Adrenal gland (tissue), 12 donors: ENCODE data around the gene SRC. TPM values are rescaled to one million over a fixed set of nuclear protein-coding genes. Genes with fewer than 3 reads are reported as not detected.
A peak's percentile ranks its signal among the peaks of the same experiment; 100 is the strongest.

Experiments
- DNase-seq, 7 donors: peaks; one replicate each; pipeline ENCODE4 v3.0.0-alpha.2; 2019 to 2020
- H3K27ac ChIP-seq, 5 donors: fragments of 200-600 bp; sonication (generic) in 4 of 5; 1 replicate in 3 of 5; 2 replicates in 2 of 5; pipeline versions ENCODE4 v1.5.1 to v1.8.0; 2016 to 2020; ENCODE audit warnings: mild to moderate bottlenecking in 1 of 5
- H3K27me3 ChIP-seq: fragments of 200-600 bp; 2 replicates; pipeline ENCODE4 v1.8.0; 2021
- H3K36me3 ChIP-seq, 2 donors: fragments of 200-600 bp; replicated peaks in 1 of 2; 1 replicate in 1 of 2; 2 replicates in 1 of 2; pipeline versions ENCODE4 v1.5.1 to v1.8.0; 2018 to 2022
- H3K4me1 ChIP-seq, 2 donors: fragments of 200-600 bp; replicated peaks in 1 of 2; 1 replicate in 1 of 2; 2 replicates in 1 of 2; pipeline versions ENCODE4 v1.5.1 to v1.8.0; 2018 to 2021
- H3K4me3 ChIP-seq, 4 donors: fragments of 200-600 bp; sonication (generic) in 3 of 4; one replicate each; pipeline ENCODE4 v1.5.1; 2016 to 2018
- H3K9me3 ChIP-seq, 3 donors: fragments of 200-600 bp; sonication (generic) in 1 of 3; replicated peaks in 1 of 3; 1 replicate in 2 of 3; 2 replicates in 1 of 3; pipeline versions ENCODE4 v1.5.1 to v1.8.0; 2016 to 2021
- POLR2A ChIP-seq, 2 donors: fragments of 450-650 bp; IDR thresholded peaks; one replicate each; pipeline ENCODE4 v1.6.1; 2017; ENCODE audit warnings: antibody characterized with exemption in 2 of 2, mild to moderate bottlenecking in 2 of 2, moderate library complexity in 1 of 2
- WGBS, 4 donors: extraction: QIAGEN DNeasy Blood & Tissue Kit in 2 of 4; methylation state at CpG; one replicate each; pipeline versions ENCODE4 v1.1.5 to v1.1.7; 2013 to 2017; 5-methylcytosine and 5-hydroxymethylcytosine counted together
- intact Hi-C, 2 donors: fragments of 100-400 bp; cut with DNase I; formaldehyde crosslinking; loops; one replicate each; pipeline versions ENCODE4 v1.14.1 to v1.15.0; 2022 to 2023
- polyA plus RNA-seq, 3 donors: library from polyadenylated mRNA; stranded (reverse); fragments of 200-250 nt in 2 of 3; fragments of 350-450 nt in 1 of 3; fragmentation: Illumina TruSeq in 1 of 3; extraction: RNeasy Lipid Tissue Mini Kit (QIAGEN cat#74804) in 1 of 3; gene quantifications; one replicate each; pipeline ENCODE4 v1.2.3, GENCODE V29; 2013 to 2014
- total RNA-seq, 9 donors: library from RNA; depleted of rRNA in 4 of 9; stranded (reverse); fragments of >200 nt in 4 of 9; fragments of 120-200 nt in 1 of 9; fragmentation: NEBNext Ultra II Directional in 1 of 9; extraction: Animal tissue kit (Norgen Biotek cat#: 25700) in 1 of 9; gene quantifications; one replicate each; pipeline versions ENCODE4 v1.1.0 to v1.2.4, GENCODE V29; 2013 to 2023
- TF ChIP-seq, protein P1 (sequence below), 6 experiments: fragments of 450-650 bp in 4 of 6; fragments of 200-600 bp in 2 of 6; sonication (generic) in 1 of 6; IDR thresholded peaks; 1 replicate in 5 of 6; 2 replicates in 1 of 6; pipeline versions ENCODE4 v1.5.1 to v1.8.0; 2016 to 2021; ENCODE audit warnings: antibody characterized with exemption in 6 of 6, mild to moderate bottlenecking in 2 of 6, moderate library complexity in 1 of 6
- donor health status: healthy with polysubstance abuse.
- donor health status: Bipolar disorder and iron deficiency.
- donor health status: DM: yes; HTN: yes; CAD: no.
- donor health status: DM: no; HTN: no; CAD: no.
- donor health status: DM: no; HTN: no; CAD: no.
- donor health status: DM: yes; HTN: yes; CAD: no.

Gene SRC
- total and polyA plus RNA-seq, 12 donors: 10.6 to 83.0 (median 52.7) TPM

GRCh38 chr20:37362231-37362792, 16.4 kb downstream of the SRC start:
- WGBS, 4 donors: 72 to 81% (median 76%) methylated on average over 3 to 10 of the region's 10 CpGs
- Histone ChIP-seq H3K27me3 (no peaks in the 10 kb centered on the region), H3K4me1 (peaks cover 26 to 38% of the 10 kb centered on the region in 2 donors), H3K4me3 (no peak overlapping the region), H3K36me3 (peaks cover 0 to 13% of the 10 kb centered on the region in 2 donors), H3K9me3 (no peaks in the 10 kb centered on the region), H3K27ac (peak overlapping the region in 2 of 5 donors; percentile 63 to 67)
- intact Hi-C loops: no loop called here
- TF ChIP-seq POLR2A (IDR thresholded peaks at IDR 0.05): no peak
- TF ChIP-seq, protein P1, sequence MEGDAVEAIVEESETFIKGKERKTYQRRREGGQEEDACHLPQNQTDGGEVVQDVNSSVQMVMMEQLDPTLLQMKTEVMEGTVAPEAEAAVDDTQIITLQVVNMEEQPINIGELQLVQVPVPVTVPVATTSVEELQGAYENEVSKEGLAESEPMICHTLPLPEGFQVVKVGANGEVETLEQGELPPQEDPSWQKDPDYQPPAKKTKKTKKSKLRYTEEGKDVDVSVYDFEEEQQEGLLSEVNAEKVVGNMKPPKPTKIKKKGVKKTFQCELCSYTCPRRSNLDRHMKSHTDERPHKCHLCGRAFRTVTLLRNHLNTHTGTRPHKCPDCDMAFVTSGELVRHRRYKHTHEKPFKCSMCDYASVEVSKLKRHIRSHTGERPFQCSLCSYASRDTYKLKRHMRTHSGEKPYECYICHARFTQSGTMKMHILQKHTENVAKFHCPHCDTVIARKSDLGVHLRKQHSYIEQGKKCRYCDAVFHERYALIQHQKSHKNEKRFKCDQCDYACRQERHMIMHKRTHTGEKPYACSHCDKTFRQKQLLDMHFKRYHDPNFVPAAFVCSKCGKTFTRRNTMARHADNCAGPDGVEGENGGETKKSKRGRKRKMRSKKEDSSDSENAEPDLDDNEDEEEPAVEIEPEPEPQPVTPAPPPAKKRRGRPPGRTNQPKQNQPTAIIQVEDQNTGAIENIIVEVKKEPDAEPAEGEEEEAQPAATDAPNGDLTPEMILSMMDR (IDR thresholded peaks at IDR 0.05): no peak
- peak in 3 of 7 donors; percentile 17 to 44 (median 24) for DNase-seq

GRCh38 chr20:37362821-37363220, 16.9 kb downstream of the SRC start:
- intact Hi-C loops: no loop called here
- peak in 1 of 7 donors; percentile 5 for DNase-seq
- TF ChIP-seq, protein P1 (IDR thresholded peaks at IDR 0.05): no peak
- no peak for TF ChIP-seq POLR2A (IDR thresholded peaks at IDR 0.05)
- no peak overlapping the region for H3K4me3 ChIP-seq
- H3K4me1 ChIP-seq: peaks cover 24 to 33% of the 10 kb centered on the region in 2 donors
- 78 to 89% (median 84%) methylated on average over 4 to 9 of the region's 9 CpGs for WGBS, 4 donors
- no peaks in the 10 kb centered on the region for H3K27me3 ChIP-seq
- peaks cover 0 to 13% of the 10 kb centered on the region in 2 donors for H3K36me3 ChIP-seq
- H3K9me3 ChIP-seq: no peaks in the 10 kb centered on the region
- H3K27ac ChIP-seq: peak overlapping the region in 3 of 5 donors; percentile 6 to 67 (median 63)

- intact Hi-C loops: no loop called here
- H3K36me3 ChIP-seq: peaks cover 0 to 13% of the 10 kb centered on the region in 2 donors
- no peak for TF ChIP-seq POLR2A (IDR thresholded peaks at IDR 0.05)
- TF ChIP-seq, protein P1 (IDR thresholded peaks at IDR 0.05): no peak
- peak overlapping the region in 3 of 5 donors; percentile 6 to 67 (median 63) for H3K27ac ChIP-seq
- H3K9me3 ChIP-seq: no peaks in the 10 kb centered on the region
- H3K27me3 ChIP-seq: no peaks in the 10 kb centered on the region
- 58 to 75% (median 66%) methylated on average over 9 to 24 of the region's 24 CpGs for WGBS, 4 donors
- no peak overlapping the region for H3K4me3 ChIP-seq
- DNase-seq: peak in 6 of 7 donors; percentile 35 to 76 (median 67)
- H3K4me1 ChIP-seq: peaks cover 18 to 27% of the 10 kb centered on the region in 2 donors
Measured at GRCh38 chr20:37363221-37364012, 17.5 kb downstream of the SRC start.
